Retinal pigment epithelial cell (primary cell): Measurements from ENCODE around the gene TEX51.

ENCODE experiments used
- DNase-seq: peaks from one replicate; pipeline ENCODE4 v3.0.0-alpha.2; 2010; ENCODE audit warnings: low read depth
- H3K4me3 ChIP-seq: 2 replicates; pipeline ENCODE4 v1.5.1; 2011; ENCODE audit warnings: mild to moderate bottlenecking, low read length, control low read depth, moderate library complexity
- TF ChIP-seq, protein P1 (sequence below): conservative IDR thresholded peaks from 2 replicates; pipeline ENCODE4 v1.5.1; 2011; ENCODE audit warnings: low read depth, low read length, control low read depth, inconsistent platforms

Gene TEX51

DNA sequence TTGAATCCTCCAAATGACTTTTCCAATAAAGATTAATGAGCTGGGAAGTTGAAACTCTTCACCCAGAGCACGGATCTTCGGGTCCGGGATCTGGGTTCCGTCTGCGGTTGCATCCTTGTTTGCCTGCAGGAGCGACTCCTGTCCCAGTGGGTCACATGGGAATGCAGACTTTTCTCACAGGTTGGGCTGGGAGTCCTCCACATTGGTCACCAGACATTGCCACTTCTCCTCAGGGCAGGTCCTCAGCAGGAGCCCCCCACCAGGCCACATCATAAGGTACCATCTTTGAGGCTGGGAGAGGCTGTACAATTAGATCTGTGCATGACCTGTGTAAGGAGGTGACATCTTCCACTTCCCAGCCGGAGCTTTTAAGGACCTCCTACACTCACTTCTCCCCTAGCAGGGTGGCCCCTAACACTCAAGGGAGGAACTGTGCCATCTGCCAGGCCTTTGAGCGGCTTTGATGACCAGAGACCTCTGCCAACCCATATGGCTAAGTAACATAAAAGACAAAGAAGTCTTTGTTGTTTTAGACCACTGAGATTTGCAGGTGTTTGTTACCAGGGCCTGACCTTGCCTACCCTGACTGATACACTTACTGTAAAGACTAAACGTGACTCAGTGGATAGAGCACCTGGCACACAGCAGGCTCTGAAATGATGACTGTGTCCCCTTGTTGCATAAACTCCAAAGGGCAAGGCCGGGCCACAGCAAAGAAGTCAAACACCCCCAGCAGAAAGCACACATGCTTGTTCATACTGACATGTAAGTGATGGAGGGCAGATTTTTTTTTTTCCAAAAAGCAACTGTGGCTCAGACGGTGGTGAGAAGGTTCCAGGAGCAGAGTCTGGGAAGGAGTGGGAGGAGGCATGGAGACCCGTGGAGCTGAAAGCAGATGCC is 7.9 kb upstream of the TEX51 start:
- DNase-seq, result no peak
- TF ChIP-seq, protein P1, sequence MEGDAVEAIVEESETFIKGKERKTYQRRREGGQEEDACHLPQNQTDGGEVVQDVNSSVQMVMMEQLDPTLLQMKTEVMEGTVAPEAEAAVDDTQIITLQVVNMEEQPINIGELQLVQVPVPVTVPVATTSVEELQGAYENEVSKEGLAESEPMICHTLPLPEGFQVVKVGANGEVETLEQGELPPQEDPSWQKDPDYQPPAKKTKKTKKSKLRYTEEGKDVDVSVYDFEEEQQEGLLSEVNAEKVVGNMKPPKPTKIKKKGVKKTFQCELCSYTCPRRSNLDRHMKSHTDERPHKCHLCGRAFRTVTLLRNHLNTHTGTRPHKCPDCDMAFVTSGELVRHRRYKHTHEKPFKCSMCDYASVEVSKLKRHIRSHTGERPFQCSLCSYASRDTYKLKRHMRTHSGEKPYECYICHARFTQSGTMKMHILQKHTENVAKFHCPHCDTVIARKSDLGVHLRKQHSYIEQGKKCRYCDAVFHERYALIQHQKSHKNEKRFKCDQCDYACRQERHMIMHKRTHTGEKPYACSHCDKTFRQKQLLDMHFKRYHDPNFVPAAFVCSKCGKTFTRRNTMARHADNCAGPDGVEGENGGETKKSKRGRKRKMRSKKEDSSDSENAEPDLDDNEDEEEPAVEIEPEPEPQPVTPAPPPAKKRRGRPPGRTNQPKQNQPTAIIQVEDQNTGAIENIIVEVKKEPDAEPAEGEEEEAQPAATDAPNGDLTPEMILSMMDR, result no peak
- H3K4me3 ChIP-seq, result no peak overlapping the region

DNA sequence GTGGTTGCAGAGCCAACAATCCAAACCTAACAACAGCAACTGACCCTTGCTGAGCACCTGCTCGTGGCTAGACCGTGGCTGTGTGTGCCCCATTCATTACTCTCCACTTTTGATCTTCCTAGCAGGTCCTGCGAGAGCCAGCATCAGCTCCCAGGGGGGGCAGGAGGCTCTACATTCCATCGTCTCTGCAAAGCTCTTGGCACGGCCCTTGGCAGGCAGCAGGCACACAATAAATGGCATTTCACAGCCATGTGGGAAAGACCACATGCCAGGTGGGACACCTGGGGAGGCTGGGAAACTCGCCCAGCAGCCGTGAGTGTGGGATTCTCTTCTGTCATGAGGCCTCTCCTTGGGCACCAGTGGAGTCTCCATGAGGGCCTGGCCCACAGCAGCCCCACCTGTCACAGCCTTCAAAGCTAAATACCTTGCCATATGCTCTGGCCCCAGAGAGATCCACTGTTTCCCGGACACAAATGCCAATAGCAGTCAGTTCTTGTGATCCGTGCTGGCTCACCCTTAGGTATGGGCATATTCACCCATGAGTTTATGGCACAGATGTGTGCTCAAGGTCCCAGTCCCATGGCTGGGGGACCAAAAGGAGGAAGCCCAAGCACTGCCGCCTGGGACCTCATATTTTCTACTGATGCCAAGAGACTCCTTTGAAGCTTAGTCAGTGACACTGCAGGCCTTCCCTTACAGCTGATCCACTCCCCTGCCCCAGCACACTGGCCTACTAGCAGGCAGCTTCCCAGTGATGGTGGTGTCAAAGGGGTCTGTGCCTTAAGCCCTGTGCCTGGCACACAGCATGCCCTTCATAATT is 6.8 kb upstream of the TEX51 start:
- TF ChIP-seq, protein P1, result no peak
- no peak overlapping the region for H3K4me3 ChIP-seq
- no peak for DNase-seq

DNA sequence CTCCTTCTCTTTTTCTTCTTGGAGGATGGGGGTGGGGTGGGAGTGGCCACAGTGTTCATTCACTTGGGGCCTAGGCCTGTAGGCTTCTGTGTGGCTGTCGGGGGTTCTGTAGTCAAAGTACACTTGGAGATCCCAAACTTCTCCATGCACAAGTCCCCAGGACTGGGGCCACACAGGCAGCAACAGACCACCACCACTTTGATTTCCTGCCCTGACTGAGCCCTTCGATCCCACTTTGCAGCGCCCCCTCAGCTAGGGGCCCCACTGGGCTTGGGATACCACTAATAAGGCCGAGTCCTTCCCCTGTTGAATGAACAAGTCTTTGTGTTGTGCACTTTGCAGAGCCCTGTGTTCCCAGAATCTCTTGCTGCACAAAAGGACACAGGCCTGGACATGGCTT is 5.5 kb upstream of the TEX51 start:
- DNase-seq, result no peak
- TF ChIP-seq, protein P1, result no peak
- H3K4me3 ChIP-seq, result no peak overlapping the region

DNA sequence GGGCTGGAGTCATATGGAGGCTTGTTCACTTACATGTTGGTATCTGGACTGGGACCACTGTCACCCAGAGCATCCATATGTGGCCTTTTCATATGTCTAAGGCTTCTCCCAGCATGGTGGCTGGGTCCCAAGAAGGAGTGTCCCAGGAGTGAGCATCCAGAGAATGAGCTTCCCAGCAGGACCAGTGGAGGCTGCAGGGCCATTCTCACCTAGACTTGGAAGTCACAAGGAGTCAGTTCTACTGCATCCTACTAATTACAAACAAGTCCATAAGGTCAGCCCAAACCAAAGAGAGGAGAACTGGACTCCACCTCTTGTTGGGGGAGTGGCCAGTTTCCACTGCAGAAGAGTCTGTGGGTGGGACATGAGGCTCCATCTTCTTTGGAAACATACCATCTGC is 5.1 kb upstream of the TEX51 start:
- DNase-seq, result no peak
- TF ChIP-seq, protein P1, result no peak
- no peak overlapping the region for H3K4me3 ChIP-seq

DNA sequence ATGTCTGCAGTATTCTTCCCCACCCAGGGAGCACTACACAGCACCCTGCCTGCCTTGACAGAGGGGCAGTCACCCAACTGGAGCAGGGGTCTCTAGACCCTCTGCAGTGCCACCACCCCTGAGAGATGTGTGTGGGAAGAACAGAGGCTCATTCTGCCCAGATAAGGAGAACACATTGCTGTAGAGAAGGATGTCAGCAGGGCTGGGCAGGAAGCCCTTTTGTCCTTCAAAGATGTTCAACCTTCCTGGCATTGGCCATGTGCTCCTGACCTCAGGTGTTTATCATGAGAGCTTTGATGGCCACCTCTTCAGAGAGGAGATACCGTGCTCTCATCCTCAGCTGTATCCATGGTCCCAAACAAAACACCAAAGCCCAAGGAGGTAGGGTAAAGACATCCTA is 4.6 kb upstream of the TEX51 start:
- no peak overlapping the region for H3K4me3 ChIP-seq
- DNase-seq, result no peak
- TF ChIP-seq, protein P1, result no peak

DNA sequence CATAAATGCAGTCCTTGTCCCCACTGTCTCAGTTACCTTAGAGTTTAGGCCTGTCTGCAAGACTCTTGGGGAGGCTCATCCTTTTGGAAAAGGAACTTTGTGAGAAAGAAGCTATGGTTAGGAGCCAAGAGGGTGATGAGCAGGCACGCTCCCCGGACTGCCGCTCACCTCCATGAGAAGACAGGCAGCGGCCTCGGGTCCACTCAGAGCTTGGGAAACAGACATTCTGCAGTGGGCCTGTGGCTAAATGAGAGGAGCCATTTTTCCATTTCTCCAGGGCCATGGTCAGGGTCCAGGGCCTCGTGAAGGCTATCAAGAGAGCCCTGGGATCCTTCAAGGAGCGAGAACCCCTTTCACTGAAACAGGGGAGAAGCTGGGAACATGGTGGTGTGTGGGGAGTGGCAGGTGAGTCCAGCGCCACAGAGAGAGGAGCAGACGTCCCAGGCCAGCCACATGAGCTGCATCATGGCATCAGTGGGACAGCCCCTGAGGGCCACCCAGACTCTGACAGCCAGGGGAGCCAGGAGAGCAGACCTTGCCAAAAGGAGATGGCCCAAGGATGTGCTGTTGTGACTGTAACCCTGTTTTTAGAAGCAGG is 4.0 kb upstream of the TEX51 start:
- no peak overlapping the region for H3K4me3 ChIP-seq
- DNase-seq, result no peak
- TF ChIP-seq, protein P1, result no peak
